Heart left ventricle (tissue), 16 donors: ENCODE results near the gene FGF8. TPM values are rescaled to one million over a fixed set of nuclear protein-coding genes. Genes with fewer than 3 reads are reported as not detected.

Experiments used
- ATAC-seq, 4 donors: fragments of 200-7000 bp; cut with Tn5 transposase; one replicate each; pipeline ENCODE4 v1.9.1; 2020 to 2022; ENCODE audit warnings: moderate library complexity in 4 of 4, mild to moderate bottlenecking in 3 of 4, moderate number of reproducible peaks in 1 of 4
- DNase-seq, 5 donors: peaks; one replicate each; pipeline ENCODE4 v3.0.0-alpha.2; 2020
- H3K27ac ChIP-seq, 12 donors: fragments of 200-600 bp; sonication (generic) in 4 of 12; one replicate each; pipeline versions ENCODE4 v1.5.0 to v1.8.0; 2016 to 2022; ENCODE audit warnings: mild to moderate bottlenecking in 2 of 12
- H3K27me3 ChIP-seq, 9 donors: fragments of 200-600 bp; sonication (generic) in 2 of 9; one replicate each; pipeline versions ENCODE4 v1.5.1 to v1.8.0; 2016 to 2022; ENCODE audit warnings: mild to moderate bottlenecking in 3 of 9
- H3K36me3 ChIP-seq, 9 donors: fragments of 200-600 bp; sonication (generic) in 2 of 9; one replicate each; pipeline versions ENCODE4 v1.5.0 to v1.8.0; 2018 to 2022; ENCODE audit warnings: mild to moderate bottlenecking in 2 of 9
- H3K4me1 ChIP-seq, 12 donors: fragments of 200-600 bp; sonication (generic) in 4 of 12; one replicate each; pipeline versions ENCODE4 v1.5.0 to v1.8.0; 2016 to 2022; ENCODE audit warnings: mild to moderate bottlenecking in 3 of 12
- H3K4me3 ChIP-seq, 12 donors: fragments of 200-600 bp; sonication (generic) in 4 of 12; one replicate each; pipeline versions ENCODE4 v1.5.0 to v1.8.0; 2017 to 2022; ENCODE audit warnings: mild to moderate bottlenecking in 9 of 12, moderate library complexity in 4 of 12
- H3K9me3 ChIP-seq, 12 donors: fragments of 200-600 bp; sonication (generic) in 4 of 12; one replicate each; pipeline versions ENCODE4 v1.5.0 to v1.8.0; 2016 to 2022; ENCODE audit warnings: mild to moderate bottlenecking in 1 of 12
- POLR2A ChIP-seq, 2 donors: fragments of 450-650 bp; IDR thresholded peaks; one replicate each; pipeline ENCODE4 v1.6.1; 2017; ENCODE audit warnings: antibody characterized with exemption in 2 of 2, mild to moderate bottlenecking in 2 of 2, moderate library complexity in 2 of 2
- WGBS, 4 donors: extraction: QIAGEN DNeasy Blood & Tissue Kit in 2 of 4; methylation state at CpG; one replicate each; pipeline versions ENCODE4 v1.1.5 to v1.1.7; 2013 to 2018; 5-methylcytosine and 5-hydroxymethylcytosine counted together
- intact Hi-C, 10 donors: fragments of 100-400 bp; cut with DNase I; formaldehyde crosslinking; loops; one replicate each; pipeline versions ENCODE4 v1.11.1 to v1.14.2; 2022
- polyA plus RNA-seq, 2 donors: library from polyadenylated mRNA; stranded (reverse); fragments of 200-250 nt; gene quantifications; one replicate each; pipeline ENCODE4 v1.2.3, GENCODE V29; 2013
- total RNA-seq, 9 donors: library from RNA; depleted of rRNA in 2 of 9; stranded (reverse); fragments of >200 nt in 2 of 9; fragmentation: NEBNext Ultra II Directional in 3 of 9; extraction: Animal tissue kit (Norgen Biotek cat#: 25700) in 3 of 9; gene quantifications; one replicate each; pipeline versions ENCODE4 v1.1.0 to v1.2.4, GENCODE V29; 2016 to 2023
- TF ChIP-seq, protein P1 (sequence below), 12 donors: fragments of 200-600 bp; sonication (generic) in 4 of 12; IDR thresholded peaks; one replicate each; pipeline versions ENCODE4 v1.5.0 to v1.8.0; 2018 to 2022; ENCODE audit warnings: antibody characterized with exemption in 12 of 12, mild to moderate bottlenecking in 5 of 12
- donor health status: ischemic (EF 13 %, LVEDD 7.1; RV severe dilation, severe dysfunction).
- donor health status: healthy with polysubstance abuse.
- donor health status: DM: no; HTN: yes; CAD: no.
- donor health status: DM: no; HTN: no; CAD: no.
- donor health status: ischemic (EF 25% LVEDD 6.9; RV normal size, moderate dysfunction).
- donor health status: ischemic (EF 25% LVEDD 5.7; RV mildly dilated, moderate dysfunction).
- donor health status: healthy.
- donor health status: DM: yes; HTN: yes; CAD: no.
- donor health status: ischemic (EF 35%, LVEDD 5.7; RV mildly dilated, moderate dysfunction).
- donor health status: nonischemic (EF 11% LVEDD 7.7; RV severe dilation, severe dysfunction).
- donor health status: DM: yes; HTN: yes; CAD: no.
- donor health status: PGD.
- donor health status: ischemic (EF 29% LVEDD 5.4; RV normal size, mild dysfunction).
- donor health status: nonischemic (EF 23%, LVEDD 6.1; RV moderate dilation, normal function).

Gene FGF8
- total and polyA plus RNA-seq, 11 donors, result not detected

DNA sequence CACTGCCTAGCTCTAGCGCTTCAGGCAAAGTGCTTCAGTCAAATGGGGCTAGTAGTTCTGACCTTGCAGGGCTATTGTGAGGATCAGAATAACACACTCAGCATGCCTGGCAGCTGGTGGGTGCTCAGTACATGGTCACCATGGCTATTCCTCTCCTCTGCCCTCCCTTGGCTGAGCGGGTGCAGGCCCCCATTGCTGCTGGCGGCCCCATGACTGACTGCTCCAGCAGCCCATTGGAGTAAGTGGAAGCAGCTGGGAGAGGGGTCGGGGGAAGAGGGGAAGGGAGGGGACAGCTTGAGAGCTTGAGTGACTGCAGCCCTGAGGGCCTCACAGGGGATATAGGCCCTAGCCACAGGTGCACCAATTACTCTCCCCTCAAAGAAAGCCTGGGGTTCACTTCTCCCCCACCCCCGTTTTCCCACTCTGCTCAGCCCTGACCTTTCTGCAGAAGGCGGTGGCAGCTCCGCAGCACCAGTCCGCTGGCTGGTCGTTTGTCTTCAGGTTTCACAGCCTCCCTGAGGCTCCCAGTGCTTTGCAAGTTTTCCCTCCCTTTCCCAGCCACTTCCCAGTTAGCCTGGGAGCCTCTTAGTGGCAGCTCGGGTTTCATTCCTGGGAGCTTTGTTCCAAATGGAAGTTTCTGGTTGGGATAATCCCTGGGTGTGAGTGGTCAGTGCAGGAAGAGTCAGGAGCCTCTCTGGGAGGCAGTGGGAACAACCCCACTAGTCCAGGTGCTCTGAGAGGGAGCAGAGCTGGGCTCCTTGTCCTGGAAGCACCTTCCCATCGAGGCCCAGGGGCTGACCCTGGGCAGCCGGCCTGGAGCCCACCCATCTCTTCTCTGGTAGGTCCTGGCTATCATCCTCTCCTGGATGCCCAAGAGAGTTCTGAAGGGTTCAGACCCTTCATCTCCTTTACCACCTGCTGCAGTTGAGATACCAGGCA lies 16.3 kb downstream of the FGF8 start:
- 66 to 71% (median 66%) methylated on average over 11 to 12 of the region's 12 CpGs for WGBS, 4 donors
- ATAC-seq (no peak), DNase-seq (no peak)
- no peaks in the 10 kb centered on the region for H3K9me3 ChIP-seq
- TF ChIP-seq POLR2A (IDR thresholded peaks at IDR 0.05), result no peak
- TF ChIP-seq, protein P1, sequence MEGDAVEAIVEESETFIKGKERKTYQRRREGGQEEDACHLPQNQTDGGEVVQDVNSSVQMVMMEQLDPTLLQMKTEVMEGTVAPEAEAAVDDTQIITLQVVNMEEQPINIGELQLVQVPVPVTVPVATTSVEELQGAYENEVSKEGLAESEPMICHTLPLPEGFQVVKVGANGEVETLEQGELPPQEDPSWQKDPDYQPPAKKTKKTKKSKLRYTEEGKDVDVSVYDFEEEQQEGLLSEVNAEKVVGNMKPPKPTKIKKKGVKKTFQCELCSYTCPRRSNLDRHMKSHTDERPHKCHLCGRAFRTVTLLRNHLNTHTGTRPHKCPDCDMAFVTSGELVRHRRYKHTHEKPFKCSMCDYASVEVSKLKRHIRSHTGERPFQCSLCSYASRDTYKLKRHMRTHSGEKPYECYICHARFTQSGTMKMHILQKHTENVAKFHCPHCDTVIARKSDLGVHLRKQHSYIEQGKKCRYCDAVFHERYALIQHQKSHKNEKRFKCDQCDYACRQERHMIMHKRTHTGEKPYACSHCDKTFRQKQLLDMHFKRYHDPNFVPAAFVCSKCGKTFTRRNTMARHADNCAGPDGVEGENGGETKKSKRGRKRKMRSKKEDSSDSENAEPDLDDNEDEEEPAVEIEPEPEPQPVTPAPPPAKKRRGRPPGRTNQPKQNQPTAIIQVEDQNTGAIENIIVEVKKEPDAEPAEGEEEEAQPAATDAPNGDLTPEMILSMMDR (IDR thresholded peaks at IDR 0.05), result no peak
- H3K27ac ChIP-seq, result no peak overlapping the region
- no peaks in the 10 kb centered on the region for H3K36me3 ChIP-seq
- H3K4me3 ChIP-seq, result no peak overlapping the region
- no peaks in the 10 kb centered on the region for H3K4me1 ChIP-seq
- peaks cover 0 to 13% (median 0%) of the 10 kb centered on the region in 9 donors for H3K27me3 ChIP-seq
- intact Hi-C loops, result no loop called here

DNA sequence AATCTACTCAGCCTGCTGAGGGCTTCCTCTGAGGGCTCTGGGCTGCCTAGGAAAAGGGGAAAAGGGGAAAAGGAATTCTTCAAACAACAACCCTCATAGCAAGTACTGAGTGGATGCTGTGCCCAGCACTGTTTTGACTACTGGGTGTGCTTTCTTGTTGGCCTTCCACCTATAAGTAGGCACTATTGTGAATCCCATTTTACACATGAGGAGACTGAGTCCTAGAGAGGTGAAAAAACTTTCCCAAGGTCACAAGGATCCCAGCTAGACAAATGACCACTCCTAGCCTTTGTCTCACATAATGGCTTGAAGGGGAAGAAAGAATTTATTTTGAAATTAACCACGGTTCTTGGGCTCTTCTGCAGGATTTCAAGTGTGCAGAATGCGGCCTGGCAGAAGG lies 17.1 kb downstream of the FGF8 start:
- no peaks in the 10 kb centered on the region for H3K9me3 ChIP-seq
- WGBS, 4 donors, result 77 to 96% (median 90%) methylated on average over 2 of the region's 2 CpGs
- no peaks in the 10 kb centered on the region for H3K36me3 ChIP-seq
- no peak overlapping the region for H3K27ac ChIP-seq
- no peak overlapping the region for H3K4me3 ChIP-seq
- ATAC-seq (no peak), DNase-seq (no peak)
- intact Hi-C loops, result no loop called here
- H3K27me3 ChIP-seq, result peaks cover 0 to 13% (median 0%) of the 10 kb centered on the region in 9 donors
- TF ChIP-seq POLR2A (IDR thresholded peaks at IDR 0.05), result no peak
- TF ChIP-seq, protein P1 (IDR thresholded peaks at IDR 0.05), result no peak
- H3K4me1 ChIP-seq, result no peaks in the 10 kb centered on the region

DNA sequence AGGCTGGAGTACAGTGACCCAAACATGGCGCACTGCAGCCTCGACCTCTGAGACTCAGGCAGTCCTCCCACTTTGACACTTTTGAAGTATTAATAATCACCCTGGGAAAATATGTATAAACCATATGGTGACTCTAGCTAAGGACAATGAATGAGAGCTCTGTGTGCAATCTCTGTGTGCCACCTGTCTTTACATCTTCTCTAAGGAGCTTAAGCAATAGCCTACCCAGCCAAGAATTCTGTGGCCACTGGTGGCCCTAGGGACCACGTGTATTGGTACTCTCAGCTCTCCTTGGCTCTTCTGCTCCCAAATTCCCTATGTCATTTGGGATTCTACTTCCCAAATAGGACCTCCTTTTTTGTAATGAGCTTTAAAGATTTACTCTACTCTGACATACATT lies 23.7 kb downstream of the FGF8 start:
- ATAC-seq (no peak), DNase-seq (no peak)
- Histone ChIP-seq H3K27ac (no peak overlapping the region), H3K9me3 (no peaks in the 10 kb centered on the region), H3K4me1 (no peaks in the 10 kb centered on the region), H3K4me3 (no peak overlapping the region), H3K36me3 (no peaks in the 10 kb centered on the region), H3K27me3 (peaks cover 0 to 7% (median 0%) of the 10 kb centered on the region in 9 donors)
- WGBS, 4 donors, result 68 to 73% (median 70%) methylated on average over 3 of the region's 3 CpGs
- intact Hi-C loops, result no loop called here
- TF ChIP-seq POLR2A (IDR thresholded peaks at IDR 0.05), result no peak
- TF ChIP-seq, protein P1 (IDR thresholded peaks at IDR 0.05), result no peak

DNA sequence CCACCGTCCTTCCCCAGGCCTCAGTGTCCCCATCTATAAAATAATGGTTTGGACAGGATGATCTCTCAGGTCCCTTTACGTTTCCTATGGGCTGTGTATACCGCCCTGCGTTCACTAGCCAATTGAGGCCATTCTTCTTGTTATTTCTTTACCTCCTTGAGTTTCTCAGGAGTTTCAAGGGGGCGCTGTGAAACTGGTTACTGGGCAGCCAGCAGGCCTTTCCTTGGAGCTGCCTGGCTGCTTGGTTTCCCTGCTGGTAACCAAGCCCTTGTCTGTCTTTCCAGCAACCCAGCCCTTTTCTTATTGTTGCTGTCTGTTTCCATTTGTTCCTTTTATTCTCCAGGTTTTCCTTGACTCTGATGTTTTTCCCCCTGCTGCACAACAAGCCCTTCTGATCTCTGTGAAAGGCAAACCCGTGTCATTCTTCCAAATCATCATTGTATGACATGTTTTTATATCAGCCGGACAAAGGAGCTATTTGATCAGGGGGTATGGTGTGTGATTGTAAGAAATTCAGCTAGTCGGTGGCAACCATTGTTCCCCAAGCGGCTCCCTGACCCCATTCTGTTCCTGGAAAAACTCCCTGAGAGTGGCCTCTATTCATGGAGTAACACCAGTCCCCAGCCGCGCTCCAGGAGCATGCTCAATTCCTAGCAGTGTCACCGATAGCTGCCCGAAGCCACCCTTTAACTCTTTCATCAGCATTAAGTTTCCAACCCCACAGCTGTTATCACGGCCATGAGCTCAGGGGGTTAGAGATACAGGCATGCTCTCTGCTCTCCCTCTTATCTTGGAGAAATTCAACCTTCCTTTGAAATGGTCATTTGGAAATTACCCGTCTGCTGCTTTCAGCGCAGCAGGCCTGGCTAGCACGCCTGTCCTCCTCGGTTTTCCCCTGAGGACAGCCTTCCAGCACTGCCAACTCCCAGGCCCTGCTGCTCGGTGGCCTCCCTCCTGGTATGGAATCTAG lies 26.6 kb downstream of the FGF8 start:
- intact Hi-C loops, result no loop called here
- H3K27me3 ChIP-seq, result peaks cover 0 to 7% (median 0%) of the 10 kb centered on the region in 9 donors

More for the DNA sequence above, 26.6 kb downstream of the FGF8 start:
- H3K4me1 ChIP-seq, result no peaks in the 10 kb centered on the region
- no peak for DNase-seq
- H3K4me3 ChIP-seq, result no peak overlapping the region
- TF ChIP-seq, protein P1 (IDR thresholded peaks at IDR 0.05), result no peak
- no peak for TF ChIP-seq POLR2A (IDR thresholded peaks at IDR 0.05)
- no peaks in the 10 kb centered on the region for H3K36me3 ChIP-seq
- no peak overlapping the region for H3K27ac ChIP-seq
- ATAC-seq, result no peak
- H3K9me3 ChIP-seq, result no peaks in the 10 kb centered on the region
- 64 to 71% (median 69%) methylated on average over 19 of the region's 19 CpGs for WGBS, 4 donors
